A673 (cell line): ENCODE results near the gene BORCS6. TPM values are rescaled to one million over a fixed set of nuclear protein-coding genes. Genes with fewer than 3 reads are reported as not detected.
A peak's percentile ranks its signal among the peaks of the same experiment; 100 is the strongest.

Experiments
- BruUV-seq: library from RNA; stranded (reverse); fragments of 400-500 nt; replicated peaks from 2 replicates; lab custom pipeline; 2021; lab: Mats Ljungman, UMichigan
- CTCF ChIA-PET: fragments of 300-600 bp; sonication (Branson Sonifier 250); formaldehyde crosslinking; loops from one replicate; lab custom pipeline; 2022; ENCODE audit warnings: antibody characterized with exemption; lab: Charles Lee
- POLR2A ChIA-PET: fragments of 300-600 bp; sonication (Branson Sonifier 250); formaldehyde crosslinking; loops from one replicate; lab custom pipeline; 2022; ENCODE audit warnings: antibody characterized with exemption; ENCODE audit not compliant: low non-redundant PET; lab: Charles Lee
- DNase-seq: peaks from one replicate; pipeline ENCODE4 v3.0.0-alpha.2; 2015; ENCODE audit warnings: low spot score
- H3K27ac ChIP-seq: fragments of 200-600 bp; sonication (generic); 2 replicates; pipeline ENCODE4 v1.5.1; 2016; ENCODE audit warnings: mixed run types, low read depth, mild to moderate bottlenecking, mixed read lengths, antibody characterized with exemption, low read length; ENCODE audit not compliant: poor library complexity, severe bottlenecking
- H3K27me3 ChIP-seq: fragments of 200-600 bp; sonication (generic); replicated peaks from 2 replicates; pipeline ENCODE4 v1.6.1; 2017; ENCODE audit warnings: mixed run types, low read depth, mild to moderate bottlenecking, mixed read lengths, antibody characterized with exemption, low read length; ENCODE audit not compliant: insufficient read depth, poor library complexity
- H3K36me3 ChIP-seq: fragments of 200-600 bp; sonication (generic); 2 replicates; pipeline ENCODE4 v1.6.1; 2016; ENCODE audit warnings: mixed run types, mild to moderate bottlenecking, mixed read lengths, antibody characterized with exemption, low read length; ENCODE audit not compliant: insufficient read depth, poor library complexity, severe bottlenecking
- H3K4me1 ChIP-seq: fragments of 200-600 bp; sonication (generic); 2 replicates; pipeline ENCODE4 v1.6.1; 2017; ENCODE audit warnings: mixed run types, mild to moderate bottlenecking, mixed read lengths, antibody characterized with exemption, low read length; ENCODE audit not compliant: insufficient read depth, poor library complexity, severe bottlenecking
- H3K4me3 ChIP-seq: fragments of 200-600 bp; sonication (generic); 2 replicates; pipeline ENCODE4 v1.5.1; 2016; ENCODE audit warnings: low read depth, mixed run types, mild to moderate bottlenecking, mixed read lengths, low read length; ENCODE audit not compliant: poor library complexity, severe bottlenecking
- H3K9me3 ChIP-seq: fragments of 200-600 bp; sonication (generic); 2 replicates; pipeline ENCODE4 v1.6.1; 2016; ENCODE audit warnings: mixed run types, low read depth, mild to moderate bottlenecking, mixed read lengths, antibody characterized with exemption, low read length; ENCODE audit not compliant: poor library complexity, severe bottlenecking
- CTCF ChIP-seq: fragments of 300-800, 200-600 bp; sonication (generic); conservative IDR thresholded peaks from 2 replicates; pipeline ENCODE4 v1.5.1; 2017; ENCODE audit warnings: low read depth, mild to moderate bottlenecking, antibody characterized with exemption, low read length, moderate library complexity, mixed read lengths
- EZH2 ChIP-seq: fragments of 200-600 bp; sonication (generic); IDR thresholded peaks from 2 replicates; pipeline ENCODE4 v1.6.1; 2017; ENCODE audit warnings: borderline replicate concordance, low read depth, mild to moderate bottlenecking, mixed read lengths, antibody characterized with exemption, low read length; ENCODE audit not compliant: poor library complexity, severe bottlenecking
- intact Hi-C: fragments of 100-400 bp; cut with micrococcal nuclease; formaldehyde crosslinking; loops from one replicate; pipeline ENCODE4 v1.10.0; 2022; ENCODE audit not compliant: unreplicated experiment
- total RNA-seq: library from RNA; stranded (reverse); gene quantifications from 2 replicates; pipeline ENCODE4 v1.2.3, GENCODE V29; 2021

BORCS6 gene
- total RNA-seq, 1 experiment from 2014 or later = 3.7 TPM

- intact Hi-C loops = loop anchor here (5.0 kb wide), 2 partner anchors 338 to 383 kb away; partner anchors contain the start of gene CHD3
Measured at GRCh38 chr17:8224891-8225812, 35.2 kb upstream of the BORCS6 start.

GRCh38 chr17:8223356-8224126 is 33.6 kb upstream of the BORCS6 start:
- peaks cover 13% of the 10 kb centered on the region for H3K4me1 ChIP-seq
- H3K27ac ChIP-seq = peak overlapping the region; percentile 95
- H3K4me3 ChIP-seq = peak overlapping the region; percentile 85
- H3K27me3 ChIP-seq = no peaks in the 10 kb centered on the region
- POLR2A ChIA-PET = interaction anchor here (0.6 kb wide), 1 partner anchor 8 kb away, joined by 3 read pairs; no protein-coding TSS in a partner anchor
- intact Hi-C loops = loop anchor here (2.0 to 5.0 kb wide), 3 partner anchors 77 to 381 kb away; partner anchors contain the start of gene CHD3
- no peak for TF ChIP-seq EZH2
- TF ChIP-seq CTCF = peak; percentile 40
- no peaks in the 10 kb centered on the region for H3K9me3 ChIP-seq
- peak; percentile 71 for DNase-seq
- TSS peak; percentile 88 for BruUV-seq
- H3K36me3 ChIP-seq = peaks cover 16% of the 10 kb centered on the region
- CTCF ChIA-PET = interaction anchor here (0.6 kb wide), 1 partner anchor 114 kb away, joined by 8 read pairs; no protein-coding TSS in a partner anchor

More at GRCh38 chr17:8224891-8225812, 35.2 kb upstream of the BORCS6 start:
- POLR2A ChIA-PET = interaction anchor here (0.6 kb wide), 2 partner anchors 47 to 70 kb away, joined by 3 to 5 read pairs; partner anchors contain the start of gene SLC25A35
- peaks cover 13% of the 10 kb centered on the region for H3K4me1 ChIP-seq
- H3K27me3 ChIP-seq = no peaks in the 10 kb centered on the region
- BruUV-seq = no TSS peak
- H3K36me3 ChIP-seq = peaks cover 30% of the 10 kb centered on the region
- no peaks in the 10 kb centered on the region for H3K9me3 ChIP-seq
- CTCF ChIA-PET = interaction anchor here (0.6 to 0.7 kb wide), 2 partner anchors 22 to 668 kb away, joined by 5 to 11 read pairs; partner anchors contain the start of gene CTC1
- no peak for DNase-seq
- no peak overlapping the region for H3K4me3 ChIP-seq
- H3K27ac ChIP-seq = peak overlapping the region; percentile 31
- TF ChIP-seq CTCF (no peak), EZH2 (no peak)
